ENCODE data around the gene GARIN1A.

Gene GARIN1A

DNA sequence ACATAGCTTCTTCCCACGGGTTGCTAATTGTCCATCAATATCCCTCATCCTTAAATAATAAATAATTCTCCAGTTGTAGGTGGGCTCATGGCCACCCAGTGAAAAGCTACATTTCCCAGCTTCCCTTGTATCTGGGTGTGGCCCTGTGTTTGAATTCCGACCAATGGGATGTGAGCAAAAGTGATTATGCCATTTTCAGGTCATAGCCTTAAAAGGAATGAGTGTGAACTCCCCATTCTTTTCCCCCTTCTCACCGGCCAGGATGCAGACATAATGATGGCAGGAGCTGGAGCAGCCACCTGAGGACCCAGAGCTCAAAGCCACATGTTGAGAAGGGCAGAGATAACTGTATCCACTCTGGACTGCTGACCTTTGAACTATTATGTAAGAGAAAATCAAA is 36.7 kb downstream of the GARIN1A start:
- TF ChIP-seq, protein P1, sequence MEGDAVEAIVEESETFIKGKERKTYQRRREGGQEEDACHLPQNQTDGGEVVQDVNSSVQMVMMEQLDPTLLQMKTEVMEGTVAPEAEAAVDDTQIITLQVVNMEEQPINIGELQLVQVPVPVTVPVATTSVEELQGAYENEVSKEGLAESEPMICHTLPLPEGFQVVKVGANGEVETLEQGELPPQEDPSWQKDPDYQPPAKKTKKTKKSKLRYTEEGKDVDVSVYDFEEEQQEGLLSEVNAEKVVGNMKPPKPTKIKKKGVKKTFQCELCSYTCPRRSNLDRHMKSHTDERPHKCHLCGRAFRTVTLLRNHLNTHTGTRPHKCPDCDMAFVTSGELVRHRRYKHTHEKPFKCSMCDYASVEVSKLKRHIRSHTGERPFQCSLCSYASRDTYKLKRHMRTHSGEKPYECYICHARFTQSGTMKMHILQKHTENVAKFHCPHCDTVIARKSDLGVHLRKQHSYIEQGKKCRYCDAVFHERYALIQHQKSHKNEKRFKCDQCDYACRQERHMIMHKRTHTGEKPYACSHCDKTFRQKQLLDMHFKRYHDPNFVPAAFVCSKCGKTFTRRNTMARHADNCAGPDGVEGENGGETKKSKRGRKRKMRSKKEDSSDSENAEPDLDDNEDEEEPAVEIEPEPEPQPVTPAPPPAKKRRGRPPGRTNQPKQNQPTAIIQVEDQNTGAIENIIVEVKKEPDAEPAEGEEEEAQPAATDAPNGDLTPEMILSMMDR (IDR thresholded peaks at IDR 0.05; ENCODE audit: low read depth, low read length): no peak
- in situ Hi-C loops (cut with HindIII; ENCODE audit: low sequenced_read_pairs): no loop called here
- DNase-seq (ENCODE audit: low read depth, low spot score): no peak
- H3K4me3 ChIP-seq (ENCODE audit: low read depth, low read length): no peak overlapping the region

DNA sequence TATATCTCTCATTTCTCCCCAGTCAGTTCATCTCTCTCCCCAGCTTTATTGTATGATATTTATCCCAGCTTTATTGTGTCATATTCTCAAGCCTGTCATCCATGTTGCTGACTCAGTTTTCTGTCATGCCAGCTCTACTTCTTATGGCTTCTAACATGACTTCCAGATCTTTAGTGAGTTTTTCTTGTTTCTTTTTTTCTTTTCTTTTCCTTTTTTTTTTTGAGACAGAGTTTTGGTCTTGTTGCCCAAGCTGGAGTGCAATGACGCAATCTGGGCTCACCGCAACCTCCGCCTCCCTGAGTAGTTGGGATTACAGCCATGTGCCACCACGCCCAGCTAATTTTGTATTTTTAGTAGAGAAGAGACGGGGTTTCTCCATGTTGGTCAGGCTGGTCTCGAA is 38.4 kb downstream of the GARIN1A start:
- H3K4me3 ChIP-seq (ENCODE audit: low read depth, low read length): no peak overlapping the region
- in situ Hi-C loops (cut with HindIII; ENCODE audit: low sequenced_read_pairs): no loop called here
- TF ChIP-seq, protein P1 (IDR thresholded peaks at IDR 0.05; ENCODE audit: low read depth, low read length): no peak
- DNase-seq (ENCODE audit: low read depth, low spot score): no peak

DNA sequence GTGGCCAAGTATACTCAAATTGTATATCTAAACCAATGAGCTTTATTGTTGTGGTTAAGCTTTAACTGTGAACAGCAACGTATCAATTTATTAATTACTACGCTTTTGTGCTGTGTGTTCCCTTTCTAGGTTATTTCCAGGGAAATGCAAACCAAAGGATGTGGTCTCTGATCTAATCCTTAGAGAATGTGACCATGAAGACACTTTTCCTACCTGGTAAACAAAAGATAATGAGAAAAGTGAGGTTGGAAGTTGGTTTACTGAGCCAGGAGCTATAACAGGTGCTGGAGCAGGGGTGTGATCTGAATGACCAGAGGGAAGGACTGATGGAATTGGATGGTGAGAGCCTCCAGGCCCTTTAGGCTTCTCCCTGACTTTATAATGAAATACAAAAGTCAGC is 41.7 kb downstream of the GARIN1A start:
- in situ Hi-C loops (cut with HindIII; ENCODE audit: low sequenced_read_pairs): no loop called here
- TF ChIP-seq, protein P1 (IDR thresholded peaks at IDR 0.05; ENCODE audit: low read depth, low read length): no peak
- DNase-seq (ENCODE audit: low read depth, low spot score): no peak
- no peak overlapping the region for H3K4me3 ChIP-seq (ENCODE audit: low read depth, low read length)

DNA sequence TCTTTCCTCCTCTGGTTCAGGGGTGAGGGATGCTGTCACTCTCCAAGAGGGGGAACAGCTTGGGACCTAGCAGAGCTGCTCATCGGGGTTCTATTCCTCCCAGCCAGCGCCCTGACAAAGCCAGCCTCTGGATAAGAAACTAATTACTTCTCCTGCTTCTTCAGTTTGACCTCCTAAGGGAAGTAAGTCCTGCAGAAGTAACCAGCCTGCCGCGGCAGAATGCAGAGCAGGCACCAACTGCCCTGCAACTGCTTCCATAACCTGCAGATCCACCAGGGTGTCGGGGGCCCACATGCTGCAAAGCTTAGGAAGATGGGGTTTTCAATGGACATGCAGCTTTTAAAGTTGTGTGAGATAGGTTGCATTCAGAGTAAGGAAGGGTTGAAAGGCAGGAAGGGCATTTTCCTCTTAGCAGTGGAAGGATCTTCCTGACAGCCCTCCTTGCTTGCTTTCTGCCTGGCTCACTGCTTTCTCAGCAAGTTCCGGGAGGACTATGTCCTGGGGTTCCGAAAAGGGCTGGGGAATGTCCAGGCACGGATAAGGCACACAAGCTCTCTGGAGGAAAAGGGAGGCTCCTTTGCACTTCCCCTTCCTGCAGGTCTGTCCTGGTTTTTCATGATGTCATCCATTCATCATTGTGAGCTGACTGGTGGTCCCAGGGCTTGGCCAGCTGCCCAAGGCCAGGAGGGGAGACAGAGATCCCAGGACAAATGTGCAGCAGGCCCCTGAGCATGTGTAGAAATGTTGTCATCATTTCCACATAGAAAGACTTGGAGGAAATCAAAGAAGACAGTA is 42.8 kb downstream of the GARIN1A start:
- TF ChIP-seq, protein P1 (IDR thresholded peaks at IDR 0.05; ENCODE audit: low read depth, low read length): no peak
- no peak overlapping the region for H3K4me3 ChIP-seq (ENCODE audit: low read depth, low read length)
- in situ Hi-C loops (cut with HindIII; ENCODE audit: low sequenced_read_pairs): no loop called here
- DNase-seq (ENCODE audit: low read depth, low spot score): no peak

DNA sequence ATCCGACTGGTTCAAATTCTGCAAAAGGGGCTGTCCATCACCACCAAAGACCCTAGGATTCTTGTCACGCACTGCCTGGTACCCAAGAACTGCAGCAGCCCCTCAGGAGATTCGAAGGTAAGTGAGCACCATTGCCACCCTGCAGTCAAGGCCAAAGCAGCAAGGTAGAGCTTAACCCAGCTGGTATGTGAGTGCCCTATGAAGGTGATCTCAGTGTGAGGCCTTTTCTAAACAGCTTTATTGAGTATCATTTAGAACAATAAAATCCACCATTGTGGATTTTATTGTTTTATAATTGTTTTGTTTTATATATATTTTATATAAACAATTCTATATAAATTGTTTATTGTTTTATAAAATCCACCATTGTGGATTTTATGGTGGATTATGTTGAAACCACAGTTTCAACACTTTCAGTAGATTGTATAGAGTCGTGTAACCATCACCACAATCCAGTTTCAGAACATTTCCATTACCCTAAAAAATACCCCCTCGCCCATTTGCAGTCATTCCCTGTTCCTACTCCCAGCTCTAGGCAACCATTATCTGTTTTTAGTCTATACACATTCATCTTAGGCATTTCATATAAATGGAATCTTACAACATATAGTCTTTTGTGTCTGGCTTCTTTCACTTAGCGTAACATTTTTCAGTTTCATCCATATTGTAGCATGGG is 47.0 kb downstream of the GARIN1A start:
- DNase-seq (ENCODE audit: low read depth, low spot score): no peak
- in situ Hi-C loops (cut with HindIII; ENCODE audit: low sequenced_read_pairs): no loop called here
- no peak overlapping the region for H3K4me3 ChIP-seq (ENCODE audit: low read depth, low read length)
- TF ChIP-seq, protein P1 (IDR thresholded peaks at IDR 0.05; ENCODE audit: low read depth, low read length): no peak

DNA sequence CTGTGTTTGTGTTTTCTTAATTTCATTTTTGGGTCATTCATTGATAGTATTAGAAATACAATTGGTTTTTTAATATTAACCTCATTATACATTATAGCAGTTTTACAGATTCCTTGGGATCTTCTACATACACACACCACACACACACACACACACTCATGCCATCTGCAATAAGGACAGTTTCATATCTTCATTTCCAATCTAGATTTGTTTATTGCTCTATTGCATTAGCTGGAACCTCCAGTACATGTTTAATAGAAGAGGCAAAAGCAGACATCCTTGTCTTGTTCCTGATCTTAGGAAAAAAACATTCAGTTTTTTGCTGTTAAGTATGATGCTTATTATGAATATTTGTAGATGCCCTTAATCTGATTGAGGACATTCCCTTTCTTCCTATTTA is 49.3 kb downstream of the GARIN1A start:
- TF ChIP-seq, protein P1 (IDR thresholded peaks at IDR 0.05; ENCODE audit: low read depth, low read length): no peak
- no peak for DNase-seq (ENCODE audit: low read depth, low spot score)
- no peak overlapping the region for H3K4me3 ChIP-seq (ENCODE audit: low read depth, low read length)
- in situ Hi-C loops (cut with HindIII; ENCODE audit: low sequenced_read_pairs): no loop called here
